Inflammatory macrophage (primary cell): Measurements from ENCODE around the gene CEP170B.
"Not testable (repeated sequence)": the region's sequence is repeated elsewhere in the genome, so short reads cannot be mapped to it uniquely, and the experiment has no call there.

ENCODE experiments used
- DNase-seq, 2 donors: peaks; one replicate each; pipeline ENCODE4 v3.0.0-alpha.2; 2020 to 2022

The CEP170B gene

DNA sequence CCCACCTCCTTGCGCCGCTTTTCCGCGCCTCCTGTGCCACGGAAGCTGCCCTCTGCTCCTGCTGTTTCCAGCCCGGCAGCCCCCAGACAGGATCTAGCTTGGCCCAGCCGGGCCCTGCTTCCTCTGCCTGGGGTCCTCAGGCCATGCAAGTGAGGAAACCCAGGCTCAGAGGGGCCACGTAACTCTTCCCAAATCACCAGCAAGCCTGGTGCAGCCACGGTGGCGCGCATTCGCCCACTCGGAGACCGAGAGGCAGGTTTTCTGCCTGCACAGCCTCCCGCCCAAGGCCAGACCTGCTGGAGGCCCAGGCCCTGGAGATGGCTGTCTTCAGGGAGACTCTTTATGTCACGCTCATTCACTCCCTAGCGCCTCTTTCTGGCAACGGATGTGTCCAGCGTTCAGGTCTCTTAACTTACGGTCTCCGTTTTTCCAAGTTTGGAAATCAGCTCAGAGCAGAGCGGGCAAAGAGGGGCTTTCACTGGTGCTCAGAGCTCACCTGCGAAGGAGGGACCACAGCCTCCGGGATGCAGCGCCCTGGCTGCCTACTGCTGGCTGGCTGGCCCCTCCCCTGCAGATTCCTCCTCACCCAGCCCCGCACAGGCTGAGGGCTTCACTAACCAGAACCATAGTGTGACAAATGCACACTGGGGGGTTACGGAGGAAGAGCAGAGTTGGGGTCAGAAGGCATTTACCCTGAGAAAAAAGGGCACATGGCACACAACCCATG lies 20.6 kb upstream of the CEP170B start:
- DNase-seq, result no peak

DNA sequence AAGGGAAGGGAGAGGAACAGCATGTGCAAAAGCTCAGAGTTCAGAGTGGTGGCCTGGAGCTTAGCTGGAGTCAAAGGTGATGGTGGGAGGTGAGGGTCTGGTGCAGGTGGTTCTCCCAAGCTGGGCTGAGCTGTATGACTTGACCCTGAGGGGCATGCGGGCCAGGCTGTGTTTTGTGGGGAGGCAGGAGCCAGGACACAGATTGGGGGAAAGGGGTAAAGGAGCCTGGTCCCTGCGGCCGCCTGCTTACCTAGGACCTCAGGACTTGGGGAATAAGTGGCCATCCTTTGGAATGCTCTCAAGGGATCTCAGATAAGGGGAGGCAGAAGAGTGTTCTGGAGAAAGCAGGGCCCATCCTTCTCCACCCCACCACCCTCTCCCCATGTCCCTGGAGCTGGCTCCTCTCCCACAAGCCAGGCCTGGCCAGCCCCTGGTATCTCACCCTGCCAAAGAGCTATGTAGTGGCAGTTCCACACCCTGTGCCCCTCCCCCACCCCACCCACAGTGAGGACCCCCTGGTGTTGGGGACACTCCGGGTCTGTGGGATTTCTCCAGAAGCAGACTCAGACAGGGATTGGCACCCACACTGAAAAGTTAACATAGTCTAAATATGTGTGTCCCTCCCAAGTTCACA lies 19.9 kb upstream of the CEP170B start:
- DNase-seq, result no peak

DNA sequence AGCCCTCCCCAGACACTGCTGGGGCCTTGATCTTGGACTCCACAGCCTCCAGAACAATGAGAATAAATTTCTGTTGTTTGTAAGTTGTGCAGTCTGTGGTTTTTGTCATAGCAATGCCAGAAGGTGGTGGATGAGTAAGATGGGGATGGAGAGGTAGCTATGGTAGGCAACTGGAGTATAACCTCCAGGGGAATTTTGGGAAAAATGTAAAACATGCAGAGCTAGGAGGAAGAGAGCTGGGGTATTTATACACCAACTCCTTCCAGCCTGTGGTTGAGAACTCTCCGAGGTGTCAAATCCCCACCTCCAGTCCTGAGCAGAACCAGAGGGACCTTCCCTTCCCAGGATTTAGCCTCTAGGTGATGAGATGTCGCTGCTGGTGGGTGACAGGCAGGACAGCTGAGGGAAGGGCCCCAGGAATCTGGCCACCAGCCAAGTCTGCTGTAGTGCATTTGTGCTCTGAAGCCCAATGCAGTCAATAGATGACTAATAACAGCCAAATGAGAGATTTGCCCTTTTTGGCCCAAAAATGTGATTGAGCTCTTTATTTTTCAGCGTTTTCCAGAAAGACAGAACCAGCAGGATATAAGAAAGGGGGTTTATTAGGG lies 19.1 kb upstream of the CEP170B start:
- DNase-seq, result no peak

DNA sequence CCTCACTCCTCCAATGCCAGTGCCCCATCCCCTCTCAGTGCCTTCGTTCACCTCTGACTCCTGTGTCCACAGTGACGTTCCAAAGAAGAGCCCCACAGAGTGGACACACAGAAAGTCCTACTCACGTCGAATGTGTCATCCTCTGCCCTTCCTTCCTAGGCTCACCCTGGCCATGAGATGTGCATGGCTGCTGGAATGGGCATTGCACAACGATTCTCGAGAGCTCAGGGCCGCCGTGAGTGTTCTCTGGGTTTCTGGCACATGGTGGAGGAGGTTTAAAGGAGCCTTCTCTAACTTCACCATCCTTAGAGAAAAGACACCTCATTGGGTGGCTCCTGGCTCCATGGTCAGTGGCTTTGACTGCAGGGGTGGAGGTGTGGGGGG lies 12.8 kb upstream of the CEP170B start:
- no peak for DNase-seq

DNA sequence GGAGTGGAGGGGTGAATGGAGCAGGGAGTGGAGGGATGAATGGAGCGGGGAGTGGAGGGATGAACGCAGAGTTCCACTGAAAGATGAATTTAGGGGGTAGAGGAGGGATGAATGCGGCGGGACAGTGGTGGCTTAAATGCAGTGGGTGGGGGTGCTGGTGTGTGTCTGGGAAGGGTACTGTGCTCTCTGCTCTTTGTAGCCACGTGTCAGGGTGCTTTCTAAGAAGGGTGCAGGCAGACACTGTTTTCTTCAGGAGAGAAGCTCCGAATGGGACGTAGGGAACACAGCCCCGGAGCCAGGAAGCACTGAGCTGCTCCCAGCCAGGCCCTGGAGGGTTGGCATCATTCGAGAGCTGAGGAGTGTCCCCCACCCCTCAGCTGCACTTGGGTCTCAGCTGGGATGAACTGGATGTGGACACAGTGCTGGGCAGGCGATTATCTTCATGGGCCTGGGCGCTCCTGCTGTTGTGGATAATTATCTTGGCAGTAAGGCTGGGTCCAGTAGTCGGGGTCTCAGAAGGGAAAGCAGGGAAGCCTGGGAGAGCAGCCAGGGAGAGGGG lies 9.5 kb upstream of the CEP170B start:
- DNase-seq, result no peak

DNA sequence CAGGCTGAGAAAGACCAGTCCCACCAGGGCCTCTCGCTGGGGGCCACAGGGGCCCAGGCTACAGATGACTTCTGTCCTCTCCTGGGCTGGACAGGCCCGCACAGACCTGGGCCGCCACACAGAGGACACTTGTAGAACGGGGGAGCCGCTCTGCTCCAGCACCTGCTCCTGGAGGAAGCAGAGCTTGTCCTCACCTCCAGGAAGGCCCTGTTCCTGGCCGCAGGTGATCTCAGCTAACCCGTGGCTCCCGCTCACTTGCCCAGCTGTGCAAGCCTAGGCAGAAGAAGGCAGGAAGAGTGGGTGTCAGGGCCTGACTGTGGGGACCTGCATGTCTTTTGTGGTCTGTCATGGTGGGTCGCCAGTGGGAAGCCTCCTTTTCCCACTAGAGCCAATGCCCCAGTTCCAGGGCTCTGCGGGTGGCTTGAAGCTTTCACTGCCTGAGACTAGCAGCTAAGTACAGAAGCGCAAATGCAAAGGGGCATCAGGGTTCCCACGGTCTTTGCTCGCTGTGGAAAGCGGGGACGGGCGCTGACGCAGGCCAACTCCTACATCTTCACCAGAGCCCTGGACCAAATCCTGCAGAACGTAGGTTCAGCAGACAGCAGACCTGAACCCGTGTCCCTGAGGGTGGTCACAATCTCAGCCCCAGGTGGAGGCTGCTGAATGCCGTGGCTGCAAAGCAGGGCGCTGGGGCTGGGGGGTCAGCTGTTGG lies 8.8 kb upstream of the CEP170B start:
- DNase-seq, result no peak

DNA sequence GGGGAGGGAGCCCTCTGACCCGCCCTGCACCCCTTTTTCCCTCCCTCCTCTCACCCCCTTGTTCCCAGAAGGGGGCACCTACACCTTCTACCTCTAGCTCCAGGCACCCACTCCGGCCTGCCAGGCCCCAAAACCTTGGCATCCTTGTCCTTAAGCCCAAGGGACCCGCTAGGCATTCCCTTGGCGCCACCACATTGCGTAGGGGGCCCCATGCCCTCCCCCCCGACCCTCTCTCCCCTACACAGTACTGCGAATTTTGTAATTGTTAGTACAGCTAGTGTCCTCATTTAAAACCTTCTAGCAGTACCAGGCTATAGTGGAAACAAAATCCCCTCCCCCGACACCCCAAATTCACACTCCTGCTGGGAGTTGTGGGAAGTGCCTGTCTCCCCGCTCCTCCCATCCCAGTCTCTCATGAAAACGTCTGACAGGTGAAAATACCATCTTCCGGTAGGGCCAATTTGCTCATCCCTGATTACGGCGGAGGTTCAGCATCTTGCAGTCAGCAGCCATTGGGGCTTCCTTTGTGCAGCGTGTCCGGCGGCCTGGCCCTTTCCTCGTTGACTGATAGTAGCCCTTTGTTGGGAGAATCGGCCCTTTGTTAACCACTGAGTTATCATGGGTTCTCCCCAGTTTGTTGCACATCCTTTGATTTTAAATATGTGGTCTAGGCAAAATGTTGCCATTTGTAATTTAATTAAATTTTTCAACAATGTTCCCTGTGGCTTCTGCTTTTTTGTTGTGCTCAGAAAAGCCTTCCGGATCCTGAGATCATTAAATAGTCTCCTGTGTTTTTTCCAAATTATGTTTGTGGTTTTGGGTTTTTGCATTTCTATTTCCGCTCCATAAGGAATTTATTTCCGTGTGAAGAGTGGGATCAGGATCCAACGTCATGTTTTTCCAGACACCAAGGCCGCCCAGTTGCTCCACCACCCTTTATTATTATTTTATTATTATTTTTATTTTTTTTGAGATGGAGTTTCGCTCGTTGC lies 7.9 kb upstream of the CEP170B start:
- no peak for DNase-seq

DNA sequence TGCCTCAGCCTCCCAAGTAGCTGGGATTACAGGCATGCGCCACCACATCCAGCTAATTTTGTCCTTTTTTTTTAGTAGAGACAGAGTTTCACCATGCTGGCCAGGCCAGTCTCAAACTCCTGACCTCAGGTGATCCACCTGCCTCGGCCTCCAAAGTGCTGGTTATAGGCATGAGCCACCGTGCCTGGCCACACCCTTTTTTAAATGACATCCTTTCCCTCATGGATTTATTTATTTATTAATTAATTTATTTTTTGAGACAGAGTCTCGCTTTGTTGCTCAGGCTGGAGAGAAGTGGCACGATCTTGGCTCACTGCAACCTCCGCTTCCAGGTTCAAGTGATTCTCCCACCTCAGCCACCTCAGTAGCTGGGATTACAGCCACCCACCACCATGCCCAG lies 7.1 kb upstream of the CEP170B start:
- not testable (repeated sequence) for DNase-seq

DNA sequence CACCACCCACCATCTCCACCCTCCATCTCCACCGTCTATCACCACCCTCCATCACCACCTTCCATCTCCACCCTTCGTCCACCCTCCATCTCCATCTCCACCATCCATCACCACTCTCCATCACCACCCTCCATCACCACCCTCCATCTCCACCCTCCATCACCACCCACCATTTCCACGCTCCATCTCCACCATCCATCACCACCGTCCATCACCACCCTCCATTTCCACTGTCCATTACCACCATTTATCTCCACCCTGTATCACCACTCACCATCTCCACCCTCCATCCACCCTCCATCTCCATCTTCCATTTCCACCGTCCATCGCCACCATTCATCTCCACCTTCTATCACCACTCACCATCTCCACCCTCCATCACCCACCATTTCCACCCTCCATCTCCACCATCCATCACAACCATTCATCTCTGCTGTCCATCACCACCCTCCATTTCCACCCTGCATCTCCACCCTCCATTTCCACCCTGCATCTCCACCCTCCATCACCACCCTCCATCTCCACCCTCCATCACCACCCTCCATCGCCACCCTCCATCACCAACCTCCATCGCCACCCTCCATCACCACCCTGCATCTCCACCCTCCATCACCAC lies 6.1 kb upstream of the CEP170B start:
- no peak for DNase-seq

DNA sequence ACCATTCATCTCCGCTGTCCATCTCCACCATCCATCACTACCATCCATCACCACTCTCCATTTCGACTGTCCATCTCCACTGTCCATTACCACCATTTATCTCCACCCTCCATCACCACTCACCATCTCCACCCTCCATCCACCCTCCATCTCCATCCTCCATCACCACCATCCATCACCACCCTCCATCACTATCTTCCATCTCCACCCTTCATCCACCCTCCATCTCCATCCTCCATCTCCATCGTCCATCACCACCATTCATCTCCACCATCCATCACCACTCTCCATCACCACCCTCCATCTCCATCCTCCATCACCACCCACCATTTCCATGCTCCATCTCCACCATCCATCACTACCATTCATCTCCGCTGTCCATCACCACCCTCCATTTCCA lies 5.2 kb upstream of the CEP170B start:
- DNase-seq, result no peak

DNA sequence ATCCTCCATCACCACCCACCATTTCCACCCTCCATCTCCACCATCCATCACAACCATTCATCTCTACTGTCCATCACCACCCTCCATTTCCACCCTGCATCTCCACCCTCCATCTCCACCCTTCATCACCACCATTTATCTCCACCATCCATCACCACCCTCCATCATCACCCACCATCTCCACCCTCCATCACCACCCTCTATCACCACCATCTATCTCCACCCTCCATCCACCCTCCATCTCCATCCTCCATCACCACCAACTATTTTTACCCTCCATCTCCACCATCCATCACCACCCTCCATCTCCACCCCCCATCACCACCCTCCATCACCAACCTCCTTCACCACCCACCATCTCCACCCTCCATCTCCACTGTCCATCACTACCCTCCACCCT lies 4.7 kb upstream of the CEP170B start:
- DNase-seq, result no peak

DNA sequence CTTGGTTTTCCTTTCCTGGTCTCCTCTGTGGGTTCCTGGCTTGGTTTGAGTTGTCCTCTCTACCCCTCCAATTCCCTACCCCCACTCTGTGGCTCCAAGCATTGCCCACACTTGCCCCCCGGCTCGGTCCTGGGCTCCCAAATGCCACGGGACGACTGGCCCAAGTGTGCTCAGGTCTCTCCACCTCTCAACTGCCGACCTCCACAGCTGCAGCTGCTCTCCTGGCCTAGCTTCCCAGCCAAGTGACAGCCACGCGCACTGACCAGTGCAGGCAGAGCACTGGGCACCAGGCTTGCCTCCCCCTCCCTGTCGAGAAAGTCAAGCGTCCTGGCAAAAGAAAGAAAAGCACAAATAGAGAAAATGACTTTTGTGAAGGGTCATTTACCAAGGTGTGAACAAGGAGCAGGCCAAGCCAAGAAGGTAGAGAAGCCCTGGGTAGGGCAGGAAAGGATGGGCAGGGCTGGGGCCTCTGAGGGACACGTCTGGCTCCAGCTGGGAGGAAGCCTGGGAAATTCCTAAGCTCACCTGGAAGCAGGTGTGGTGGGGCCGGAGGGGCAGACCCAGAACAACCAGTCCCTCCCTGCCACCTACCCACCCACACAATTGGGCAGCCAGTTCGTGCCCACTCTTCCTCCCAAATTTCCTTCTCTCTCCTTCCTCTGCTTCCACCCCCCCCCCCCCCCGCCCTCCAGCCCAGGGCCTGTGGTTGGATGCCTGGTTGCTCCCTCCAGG lies 1.8 kb upstream of the CEP170B start:
- no peak for DNase-seq

DNA sequence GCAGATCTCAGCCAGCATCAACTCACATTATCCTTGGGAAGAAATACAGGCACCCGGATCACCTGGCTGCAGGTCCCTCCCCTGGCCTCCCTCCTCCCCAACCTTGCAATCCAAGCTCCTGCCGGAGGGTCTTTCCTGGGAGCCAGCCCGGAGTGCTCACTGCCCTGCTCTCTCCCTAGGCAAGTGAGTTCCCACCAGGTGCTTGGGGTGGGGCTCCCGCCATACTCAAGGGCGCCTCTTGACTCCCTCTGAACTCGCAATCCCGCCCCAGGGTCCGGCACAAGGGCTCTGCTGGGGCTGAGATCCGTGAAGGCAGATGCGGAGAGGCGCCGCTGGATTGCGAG lies 1.2 kb upstream of the CEP170B start:
- no peak for DNase-seq

DNA sequence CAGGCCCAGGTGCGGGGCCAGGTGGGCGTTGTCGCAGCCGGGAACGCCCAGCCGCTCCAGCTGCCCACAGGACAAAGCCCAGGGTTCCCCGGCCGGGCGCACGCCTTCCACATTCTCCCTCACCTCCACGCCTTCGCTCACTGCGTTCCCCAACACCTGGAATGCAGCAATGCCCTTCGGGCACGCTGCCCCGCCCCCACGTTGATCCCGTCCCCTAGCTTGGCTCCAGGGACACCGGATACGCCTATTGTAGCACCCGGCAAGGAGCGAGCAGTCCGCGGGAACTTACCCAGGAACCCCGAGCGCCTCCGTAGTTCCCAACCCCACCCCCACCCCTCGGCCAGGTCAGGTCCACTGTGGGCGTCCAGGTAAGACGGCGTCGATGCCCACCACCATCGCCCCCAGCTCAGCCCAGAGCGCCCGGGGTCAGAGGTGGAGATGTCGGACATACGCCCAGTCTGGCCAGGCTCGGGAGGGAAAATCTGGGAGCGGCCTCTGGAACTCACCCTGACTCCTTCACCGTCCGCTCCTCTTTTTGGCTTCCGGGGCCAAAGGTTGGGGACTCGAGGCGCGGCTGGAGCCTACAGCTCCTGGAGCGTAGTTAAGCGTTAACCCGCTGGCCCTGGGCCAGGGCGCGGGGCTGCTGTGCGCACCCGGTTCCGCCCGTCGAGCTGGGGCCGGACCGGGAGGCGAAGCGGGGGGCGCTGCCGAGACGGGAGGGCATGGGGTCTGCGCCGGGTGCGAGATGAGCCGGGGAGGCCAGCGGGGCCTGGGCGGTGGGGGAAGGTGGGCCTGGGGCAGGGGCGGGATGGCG lies 594 bp upstream of the CEP170B start:
- DNase-seq, result no peak

DNA sequence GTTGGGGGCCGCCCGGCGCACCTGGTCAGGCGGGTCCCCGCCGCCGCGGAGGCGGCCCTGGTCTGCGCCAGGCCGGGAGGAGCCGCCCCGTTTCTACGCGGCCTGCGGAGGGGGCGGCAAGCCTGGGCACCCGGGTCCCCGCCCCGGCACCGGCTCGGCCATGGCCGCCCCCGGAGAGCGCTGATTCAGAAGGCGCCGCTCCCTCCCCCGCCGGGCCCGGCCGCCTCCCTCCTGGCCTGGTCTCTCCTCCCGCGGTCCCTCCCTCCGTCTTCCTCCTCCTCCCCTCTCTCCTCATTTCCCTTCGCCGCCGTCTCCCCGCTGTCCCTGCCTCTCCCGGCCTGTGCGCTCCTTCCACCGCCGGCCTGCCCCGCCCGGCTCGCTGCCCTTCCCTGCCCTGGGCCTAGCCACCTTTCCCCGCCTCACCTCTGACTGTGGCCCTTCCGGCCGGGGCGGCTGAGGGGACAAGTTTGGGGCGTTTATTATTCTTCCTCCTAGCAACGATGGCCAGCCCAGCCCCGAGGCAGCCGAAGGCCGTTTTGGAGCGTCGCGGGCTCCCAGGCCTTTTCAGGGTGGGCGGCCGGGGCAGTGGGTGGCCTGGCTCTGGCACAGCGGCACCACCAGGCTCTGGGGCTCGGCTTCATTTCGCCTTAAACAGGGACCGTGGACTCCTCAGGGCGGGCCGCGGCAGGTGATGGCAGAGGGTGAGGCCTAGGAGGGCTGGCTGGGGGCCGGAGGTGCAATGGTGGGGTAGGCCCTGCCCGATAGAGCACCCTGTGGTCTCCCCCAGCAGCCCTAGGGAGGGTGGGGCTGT lies 768 bp downstream of the CEP170B start:
- no peak for DNase-seq

DNA sequence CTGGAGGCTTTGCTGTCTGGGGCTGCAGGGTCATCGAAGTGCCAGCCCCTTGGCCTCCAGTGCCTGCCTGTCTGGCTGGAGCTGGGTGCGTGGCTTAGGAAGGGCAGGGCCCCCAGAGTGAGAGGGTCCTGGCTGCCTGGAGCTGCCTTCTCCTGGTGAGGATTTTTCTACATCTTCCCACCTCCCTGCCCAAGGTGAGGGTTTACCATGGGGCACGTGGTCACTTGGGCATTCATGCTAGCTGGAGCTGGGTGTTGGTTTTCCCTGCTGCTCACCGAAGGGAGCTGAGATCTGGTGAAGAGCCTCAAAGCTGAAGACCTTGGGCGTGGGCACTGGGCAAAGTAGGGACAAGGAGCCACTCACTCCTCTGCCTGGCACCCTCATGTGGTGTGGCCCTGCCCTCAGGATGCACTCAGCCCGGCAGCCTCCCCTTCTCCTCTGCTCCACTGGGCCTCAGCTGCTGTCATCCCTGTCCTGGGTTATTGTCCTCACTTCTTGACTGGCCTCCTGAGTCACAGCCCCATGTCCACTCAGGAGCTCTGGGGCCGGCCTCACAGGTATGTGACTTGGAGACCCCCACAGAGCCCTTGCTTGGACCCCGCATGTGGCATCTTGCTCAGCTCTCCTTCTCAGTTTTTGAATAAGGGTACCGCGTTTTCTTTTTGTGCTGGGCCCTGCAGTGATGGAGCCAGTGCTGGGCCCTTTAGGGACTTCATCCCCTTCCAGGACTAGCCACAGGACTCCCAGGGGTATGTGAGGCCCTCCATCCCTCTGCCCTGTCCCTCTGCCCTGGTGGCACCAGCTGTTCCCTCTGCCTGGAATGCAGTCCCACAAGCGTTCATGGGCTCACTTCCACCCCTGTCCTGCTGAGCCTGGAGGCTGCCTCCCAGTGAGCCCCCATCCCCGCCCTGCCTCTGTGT lies 1.6 kb downstream of the CEP170B start:
- no peak for DNase-seq

DNA sequence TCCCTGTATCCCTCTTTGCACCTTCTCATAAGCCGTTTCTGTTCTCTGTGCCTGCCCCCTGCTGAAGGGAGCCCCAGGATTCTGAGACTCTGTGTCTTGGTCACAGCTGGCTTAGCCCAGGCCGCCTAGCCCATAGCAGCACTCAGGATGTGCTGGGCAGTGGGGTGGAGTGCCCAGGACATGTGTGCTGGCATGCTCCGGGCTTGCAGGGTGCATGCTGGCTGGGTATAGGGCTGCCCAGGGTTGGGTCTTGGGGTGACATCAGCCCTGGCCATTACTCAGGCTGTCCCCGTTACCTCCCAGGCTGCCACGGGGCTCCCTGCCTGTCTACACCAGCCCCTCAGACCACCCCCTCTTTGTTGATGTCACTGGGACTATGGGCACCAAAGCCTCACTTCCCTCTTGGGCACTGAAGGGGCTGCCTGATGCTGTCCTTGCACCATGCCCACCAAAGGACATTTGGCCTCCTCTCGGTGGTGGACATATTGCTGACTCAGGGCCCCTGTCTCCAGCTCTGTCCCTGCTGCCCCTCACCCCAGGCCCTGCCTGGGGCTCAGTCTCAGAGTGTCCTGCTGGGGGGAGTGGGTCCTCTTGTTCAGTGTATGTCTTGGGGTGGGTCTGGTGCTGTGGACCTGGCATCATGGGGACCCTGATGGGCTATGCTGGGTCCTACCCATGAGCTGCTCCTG lies 2.4 kb downstream of the CEP170B start:
- DNase-seq, result no peak
